Measurements from ENCODE around the gene SUPT6H. TPM values are rescaled to one million over a fixed set of nuclear protein-coding genes. Genes with fewer than 3 reads are reported as not detected.

Gene SUPT6H
- polyA plus RNA-seq, 1 of the 3 experiments (the other 2 are of a cell fraction): 26.9 TPM

GRCh38 chr17:28626818-28627217 is 35.2 kb upstream of the SUPT6H start:
- ChIA-PET POLR2A (no interaction called here), CTCF (interaction anchor here (1.0 to 4.0 kb wide), 3 partner anchors 14 to 17 kb away, joined by 3 to 16 read pairs (median 5); no protein-coding TSS in a partner anchor)
- Histone ChIP-seq H3K4me1 (ENCODE audit: control insufficient read depth in 1 of 2, insufficient read depth in 2 of 2, low read depth in 1 of 2, low read length in 1 of 2) (no peaks in the 10 kb centered on the region), H3K9ac (no peak overlapping the region), H3K9me2 (no peaks in the 10 kb centered on the region), H3K27ac (ENCODE audit: low read depth in 2 of 2, low read length in 1 of 2) (no peak overlapping the region), H3K79me2 (ENCODE audit: insufficient read depth) (no peaks in the 10 kb centered on the region; the same call in 1 of the 2 replicates), H3K4me3 (ENCODE audit: low read depth in 2 of 2, low read length in 1 of 2) (no peak overlapping the region), H3K27me3 (ENCODE audit: insufficient read depth) (no peaks in the 10 kb centered on the region), H2AFZ (ENCODE audit: low read depth) (no peak overlapping the region), H3F3A (replicated peaks; ENCODE audit: insufficient read depth) (peaks cover 3% of the 10 kb centered on the region), H4K20me1 (ENCODE audit: insufficient read depth) (no peaks in the 10 kb centered on the region), H3K9me3 (no peaks in the 10 kb centered on the region), H3K4me2 (no peak overlapping the region), H3K36me3 (replicated peaks in 1 of 2; ENCODE audit: control insufficient read depth in 1 of 2, insufficient read depth in 2 of 2, low read length in 1 of 2) (peaks cover 63 to 69% of the 10 kb centered on the region in 2 experiments)
- TF ChIP-seq POLR2AphosphoS5 (IDR thresholded peaks at IDR 0.05; ENCODE audit: low read depth, low read length) (no peak), GATA2 (CRISPR knock-in tag; IDR thresholded peaks at IDR 0.05) (no peak), TAF1 (IDR thresholded peaks at IDR 0.05; ENCODE audit: borderline replicate concordance, low read depth, low read length) (no peak), USF2 (IDR thresholded peaks at IDR 0.05; ENCODE audit: borderline replicate concordance, low read depth, low read length) (no peak), IRF3 (IDR thresholded peaks at IDR 0.05; ENCODE audit: low read depth, low read length) (no peak), USF1 (IDR thresholded peaks at IDR 0.05; ENCODE audit: borderline replicate concordance, low read depth) (no peak), NRF1 (IDR thresholded peaks at IDR 0.05; ENCODE audit: low read depth, low read length) (no peak), RFX5 (IDR thresholded peaks at IDR 0.05; ENCODE audit: low read length) (no peak)
- WGBS (ENCODE audit: low lambda C conversion rate): 97% methylated on average over 4 of the region's 4 CpGs
- DNase-seq: no peak

- peaks cover 33% of the 10 kb centered on the region for H3K79me2 ChIP-seq (ENCODE audit: insufficient read depth)
- H3K4me2 ChIP-seq: no peak overlapping the region
- CTCF ChIA-PET: interaction anchor here (0.6 to 5.5 kb wide), 7 partner anchors 10 to 140 kb away, joined by 3 to 43 read pairs (median 4); partner anchors contain the start of gene BLTP2
- H3K4me3 ChIP-seq (ENCODE audit: low read depth in 2 of 2, low read length in 1 of 2): no peak overlapping the region
- H3K27ac ChIP-seq (ENCODE audit: low read depth in 2 of 2, low read length in 1 of 2): no peak overlapping the region
- WGBS (ENCODE audit: low lambda C conversion rate): 96% methylated on average over 12 of the region's 14 CpGs
- H3K9me3 ChIP-seq: no peaks in the 10 kb centered on the region
- H3K9ac ChIP-seq: no peak overlapping the region
- no peaks in the 10 kb centered on the region for H3F3A ChIP-seq (replicated peaks; ENCODE audit: insufficient read depth)
- H3K36me3 ChIP-seq (replicated peaks in 1 of 2; ENCODE audit: control insufficient read depth in 1 of 2, insufficient read depth in 2 of 2, low read length in 1 of 2): peaks cover 83 to 90% of the 10 kb centered on the region in 2 experiments
- no peak overlapping the region for H2AFZ ChIP-seq (ENCODE audit: low read depth)
- peaks cover 13% of the 10 kb centered on the region for H4K20me1 ChIP-seq (ENCODE audit: insufficient read depth)
- H3K27me3 ChIP-seq (ENCODE audit: insufficient read depth): no peaks in the 10 kb centered on the region
- DNase-seq: no peak
- H3K9me2 ChIP-seq: no peaks in the 10 kb centered on the region
- H3K4me1 ChIP-seq (ENCODE audit: control insufficient read depth in 1 of 2, insufficient read depth in 2 of 2, low read depth in 1 of 2, low read length in 1 of 2): no peaks in the 10 kb centered on the region
- POLR2A ChIA-PET: interaction anchor here (1.8 kb wide), 1 partner anchor 10 kb away, joined by 7 read pairs; the partner anchor contains the start of gene BLTP2
- TF ChIP-seq PBX3 (IDR thresholded peaks at IDR 0.05): no peak
- TF ChIP-seq JUND (IDR thresholded peaks at IDR 0.05): no peak
- TF ChIP-seq NRF1 (IDR thresholded peaks at IDR 0.05; ENCODE audit: low read depth, low read length): no peak
- no peak for TF ChIP-seq RXRA (IDR thresholded peaks at IDR 0.05; ENCODE audit: borderline replicate concordance, low read depth)
- no peak for TF ChIP-seq REST (IDR thresholded peaks at IDR 0.05; ENCODE audit: low read depth, low read length)
- no peak for TF ChIP-seq MEF2A (IDR thresholded peaks at IDR 0.05; ENCODE audit: borderline replicate concordance, low read depth)
- no peak for TF ChIP-seq GATA2 (CRISPR knock-in tag; IDR thresholded peaks at IDR 0.05)
- TF ChIP-seq USF2 (IDR thresholded peaks at IDR 0.05; ENCODE audit: borderline replicate concordance, low read depth, low read length): no peak
- no peak for TF ChIP-seq ZBTB33 (IDR thresholded peaks at IDR 0.05; ENCODE audit: borderline replicate concordance, low read depth)
Observed at GRCh38 chr17:28634206-28634865, 27.7 kb upstream of the SUPT6H start.
